Endothelial cell of umbilical vein (primary cell): ENCODE measurements around the gene LAMA5. TPM values are rescaled to one million over a fixed set of nuclear protein-coding genes. Genes with fewer than 3 reads are reported as not detected.

ENCODE experiments used
- BruUV-seq: library from RNA; stranded (reverse); fragments of 400-500 nt; replicated peaks from 2 replicates; lab custom pipeline; 2021; lab: Mats Ljungman, UMichigan
- CTCF ChIA-PET: fragments of 300-600, 350-600 bp; sonication (Branson Sonifier 250); formaldehyde crosslinking; loops from one replicate; lab custom pipeline; 2021; ENCODE audit warnings: antibody characterized with exemption, inconsistent platforms; lab: Charles Lee
- POLR2A ChIA-PET: fragments of 300-600, 350-600 bp; sonication (Branson Sonifier 250); formaldehyde crosslinking; loops from one replicate; lab custom pipeline; 2021; ENCODE audit warnings: antibody characterized with exemption, inconsistent platforms; lab: Charles Lee
- DNase-seq: peaks from one replicate; pipeline ENCODE4 v3.0.0-alpha.2; 2011; ENCODE audit warnings: low read depth, low spot score
- FAIRE-seq: peaks from 2 replicates; lab custom pipeline; 2011; peaks lifted over from hg19 to GRCh38; lab: Jason Lieb, UNC
- H2AFZ ChIP-seq: 2 replicates; pipeline ENCODE4 v1.6.0; 2012; ENCODE audit warnings: low read depth, low read length, control low read depth, inconsistent platforms
- H3K27ac ChIP-seq: 2 replicates; pipeline ENCODE4 v1.5.1; 2011; ENCODE audit warnings: low read depth, mild to moderate bottlenecking, control low read depth, low read length, moderate library complexity; ENCODE audit not compliant: insufficient read depth
- H3K27me3 ChIP-seq, 2 experiments: 2 replicates each; pipeline versions ENCODE4 v1.6.0 to v1.6.1; 2011; ENCODE audit warnings: low read length in 2 of 2, mixed read lengths in 1 of 2; ENCODE audit not compliant: control insufficient read depth in 2 of 2, insufficient read depth in 2 of 2
- H3K36me3 ChIP-seq, 2 experiments: 2 replicates in 1 of 2; 3 replicates in 1 of 2; pipeline ENCODE4 v1.5.1; 2011; ENCODE audit warnings: low read length in 2 of 2, mild to moderate bottlenecking in 1 of 2, moderate library complexity in 1 of 2; ENCODE audit not compliant: control insufficient read depth in 2 of 2, insufficient read depth in 2 of 2; ENCODE audit errors: extremely low read depth in 1 of 2
- H3K4me1 ChIP-seq: 3 replicates; pipeline ENCODE4 v1.5.1; 2011; ENCODE audit warnings: mild to moderate bottlenecking, low read length; ENCODE audit not compliant: control insufficient read depth, insufficient read depth; ENCODE audit errors: extremely low read depth
- H3K4me2 ChIP-seq: 2 replicates; pipeline ENCODE4 v1.6.1; 2011; ENCODE audit warnings: low read length, control low read depth, mixed read lengths; ENCODE audit not compliant: insufficient read depth
- H3K4me3 ChIP-seq, 3 experiments: fragments of 200-600 bp in 1 of 3; sonication (generic), shearing (Covaris generic) in 1 of 3; replicated peaks in 1 of 3; 2 replicates each; pipeline ENCODE4 v1.5.1; 2011 to 2016; ENCODE audit warnings: control low read depth in 3 of 3, low read length in 3 of 3, mild to moderate bottlenecking in 2 of 3, inconsistent platforms in 1 of 3, low read depth in 1 of 3, moderate library complexity in 1 of 3; ENCODE audit not compliant: insufficient read depth in 1 of 3
- H3K79me2 ChIP-seq: 2 replicates; pipeline ENCODE4 v1.6.0; 2012; ENCODE audit warnings: low read length, inconsistent platforms; ENCODE audit not compliant: control insufficient read depth, insufficient read depth
- H3K9ac ChIP-seq: replicated peaks from 2 replicates; pipeline ENCODE3; 2011; ENCODE audit warnings: low read length, control low read depth; ENCODE audit not compliant: insufficient read depth; ENCODE audit errors: extremely low read depth
- H3K9me1 ChIP-seq: replicated peaks from 3 replicates; pipeline ENCODE4 v1.6.0; 2011; ENCODE audit warnings: mild to moderate bottlenecking, low read length; ENCODE audit not compliant: control insufficient read depth, insufficient read depth; ENCODE audit errors: extremely low read depth
- H3K9me3 ChIP-seq: replicated peaks from 2 replicates; pipeline ENCODE4 v1.5.1; 2012; ENCODE audit warnings: low read length, inconsistent platforms; ENCODE audit not compliant: control insufficient read depth, insufficient read depth
- H4K20me1 ChIP-seq: replicated peaks from 2 replicates; pipeline ENCODE3; 2011; ENCODE audit warnings: mild to moderate bottlenecking, low read length; ENCODE audit not compliant: control insufficient read depth, insufficient read depth; ENCODE audit errors: extremely low read depth
- CTCF ChIP-seq, 2 donors: IDR thresholded peaks; 1 replicate in 1 of 2; 2 replicates in 1 of 2; pipeline ENCODE4 v1.5.1; 2011; ENCODE audit warnings: low read length in 2 of 2, mild to moderate bottlenecking in 2 of 2, moderate library complexity in 2 of 2, control low read depth in 1 of 2, inconsistent platforms in 1 of 2, low read depth in 1 of 2; ENCODE audit not compliant: insufficient read depth in 1 of 2; ENCODE audit errors: extremely low read depth in 1 of 2
- EZH2 ChIP-seq: IDR thresholded peaks from 2 replicates; pipeline ENCODE4 v1.6.1; 2012; ENCODE audit warnings: borderline replicate concordance, low read depth, mild to moderate bottlenecking, moderate library complexity, low read length, inconsistent platforms; ENCODE audit not compliant: severe bottlenecking
- FOS ChIP-seq: IDR thresholded peaks from 2 replicates; pipeline ENCODE4 v1.6.1; 2011; ENCODE audit warnings: mild to moderate bottlenecking, low read length, moderate library complexity, borderline replicate concordance; ENCODE audit not compliant: insufficient read depth
- GATA2 ChIP-seq: IDR thresholded peaks from 2 replicates; pipeline ENCODE4 v1.7.0; 2011; ENCODE audit warnings: low read depth, mild to moderate bottlenecking, moderate library complexity, mixed read lengths, low read length; ENCODE audit not compliant: insufficient read length, insufficient read depth
- JUN ChIP-seq: IDR thresholded peaks from 2 replicates; pipeline ENCODE4 v1.6.1; 2011; ENCODE audit warnings: borderline replicate concordance, low read depth; ENCODE audit not compliant: insufficient read length, insufficient read depth
- MAX ChIP-seq: IDR thresholded peaks from 2 replicates; pipeline ENCODE4 v1.6.1; 2011; ENCODE audit not compliant: insufficient read depth, insufficient read length
- MYC ChIP-seq: IDR thresholded peaks from one replicate; pipeline ENCODE4 v1.6.1; 2011; ENCODE audit warnings: mild to moderate bottlenecking, low read depth, low read length
- POLR2A ChIP-seq: IDR thresholded peaks from 2 replicates; pipeline ENCODE4 v1.6.1; 2012; ENCODE audit warnings: low read depth, mild to moderate bottlenecking, control low read depth, low read length
- POLR2AphosphoS5 ChIP-seq: IDR thresholded peaks from 2 replicates; pipeline ENCODE4 v1.6.1; 2012; ENCODE audit warnings: low read depth, mild to moderate bottlenecking, control low read depth, low read length, moderate library complexity; ENCODE audit not compliant: insufficient read depth
- dilution Hi-C: fragments of 300-500 bp; cut with MboI; formaldehyde crosslinking; loops from one replicate; pipeline ENCODE4 v1.15.0; 2019; ENCODE audit warnings: low sequenced_read_pairs; ENCODE audit not compliant: extremely low pct_ligation_motif_present
- intact Hi-C: fragments of 100-400 bp; cut with micrococcal nuclease; formaldehyde crosslinking; loops from one replicate; pipeline ENCODE4 v1.10.0; 2022
- polyA plus RNA-seq, 4 experiments: library from polyadenylated mRNA; depleted of rRNA in 3 of 4; stranded (reverse) in 3 of 4; unstranded in 1 of 4; fragments of >200 nt; gene quantifications; 2 replicates each; pipeline versions ENCODE4 v1.2.1 to v1.2.3, GENCODE V29; 2011 to 2012; ENCODE audit warnings: missing spikeins in 1 of 4
- total RNA-seq: library from RNA; stranded (reverse); gene quantifications from 2 replicates; pipeline ENCODE4 v1.2.3, GENCODE V29; 2021

Gene LAMA5
- total and polyA plus RNA-seq, 2 donors (not counting 3 experiments of a cell fraction or from before 2014, with no cell fraction given) = 24.0 to 145 TPM

GRCh38 chr20:62349556-62350097 is 17.5 kb downstream of the LAMA5 start:
- Histone ChIP-seq H2AFZ (no peak overlapping the region), H3K9me1 (no peaks in the 10 kb centered on the region), H3K4me1 (no peaks in the 10 kb centered on the region), H3K9ac (no peak overlapping the region), H3K79me2 (peaks cover 26% of the 10 kb centered on the region), H3K4me3 (no peak overlapping the region), H3K9me3 (no peaks in the 10 kb centered on the region), H4K20me1 (no peaks in the 10 kb centered on the region), H3K27ac (no peak overlapping the region), H3K27me3 (no peaks in the 10 kb centered on the region), H3K4me2 (no peak overlapping the region), H3K36me3 (peaks cover 7 to 33% of the 10 kb centered on the region in 2 experiments)
- FAIRE-seq (no peak), DNase-seq (no peak)
- CTCF ChIA-PET = interaction anchor here (0.7 to 2.1 kb wide), 5 partner anchors 15 to 33 kb away, joined by 4 to 14 read pairs (median 12); partner anchors contain the start of gene LAMA5
- dilution Hi-C loops (no loop called here), intact Hi-C loops (no loop called here)
- BruUV-seq = no TSS peak
- TF ChIP-seq FOS = no peak
- TF ChIP-seq MAX = no peak
- no peak for TF ChIP-seq POLR2A
- TF ChIP-seq POLR2AphosphoS5 = no peak
- TF ChIP-seq GATA2 = no peak
- TF ChIP-seq JUN = no peak
- TF ChIP-seq EZH2 = no peak
- POLR2A ChIA-PET = interaction anchor here (0.6 kb wide), 1 partner anchor 30 kb away, joined by 10 read pairs; no protein-coding TSS in a partner anchor

GRCh38 chr20:62348604-62349003 is 18.5 kb downstream of the LAMA5 start:
- no peaks in the 10 kb centered on the region for H4K20me1 ChIP-seq
- dilution Hi-C loops (no loop called here), intact Hi-C loops (no loop called here)
- no TSS peak for BruUV-seq
- no peak overlapping the region for H3K9ac ChIP-seq
- ChIA-PET CTCF (interaction anchor here (2.1 kb wide), 1 partner anchor 34 kb away, joined by 14 read pairs; no protein-coding TSS in a partner anchor), POLR2A (no interaction called here)
- DNase-seq (no peak), FAIRE-seq (no peak)
- TF ChIP-seq POLR2A = no peak
- TF ChIP-seq EZH2 = no peak
- no peak for TF ChIP-seq MAX
- TF ChIP-seq POLR2AphosphoS5 = no peak
- no peak for TF ChIP-seq GATA2
- TF ChIP-seq CTCF (IDR thresholded peaks at IDR 0.05; ENCODE audit: extremely low read depth in 1 of 2, insufficient read depth in 1 of 2, low read depth in 1 of 2, low read length in 2 of 2) = no peak
- TF ChIP-seq MYC = no peak
- TF ChIP-seq FOS = no peak
- no peak for TF ChIP-seq JUN
- H3K36me3 ChIP-seq = peaks cover 7 to 33% of the 10 kb centered on the region in 2 experiments
- no peak overlapping the region for H2AFZ ChIP-seq
- no peaks in the 10 kb centered on the region for H3K4me1 ChIP-seq
- peaks cover 19% of the 10 kb centered on the region for H3K79me2 ChIP-seq
- H3K9me1 ChIP-seq = no peaks in the 10 kb centered on the region
- no peak overlapping the region for H3K4me2 ChIP-seq
- no peaks in the 10 kb centered on the region for H3K9me3 ChIP-seq
- no peak overlapping the region for H3K27ac ChIP-seq
- no peak overlapping the region for H3K4me3 ChIP-seq
- H3K27me3 ChIP-seq = no peaks in the 10 kb centered on the region
